Sigmoid colon (tissue), 7 donors: Measurements from ENCODE around the gene SUOX. TPM values are rescaled to one million over a fixed set of nuclear protein-coding genes. Genes with fewer than 3 reads are reported as not detected.
A peak's percentile ranks its signal among the peaks of the same experiment; 100 is the strongest.

Source experiments
- DNase-seq: peaks from one replicate; pipeline ENCODE4 v3.0.0-alpha.2; 2019
- H3K27ac ChIP-seq, 4 donors: fragments of 200-600 bp; sonication (generic); one replicate each; pipeline ENCODE4 v1.5.1; 2016 to 2019; ENCODE audit warnings: mild to moderate bottlenecking in 1 of 4
- H3K27me3 ChIP-seq, 3 donors: fragments of 200-600 bp; sonication (generic); one replicate each; pipeline ENCODE4 v1.5.1; 2019; ENCODE audit warnings: mild to moderate bottlenecking in 1 of 3
- H3K36me3 ChIP-seq, 4 donors: fragments of 200-600 bp; sonication (generic); one replicate each; pipeline ENCODE4 v1.5.1; 2016 to 2019
- H3K4me1 ChIP-seq, 4 donors: fragments of 200-600 bp; sonication (generic); one replicate each; pipeline ENCODE4 v1.5.1; 2017 to 2019
- H3K4me3 ChIP-seq, 4 donors: fragments of 200-600 bp; sonication (generic); one replicate each; pipeline ENCODE4 v1.5.1; 2017 to 2019; ENCODE audit warnings: mild to moderate bottlenecking in 2 of 4, moderate library complexity in 1 of 4
- H3K9me3 ChIP-seq, 4 donors: fragments of 200-600 bp in 3 of 4; sonication (generic) in 3 of 4; one replicate each; pipeline versions ENCODE4 v1.5.1 to v1.6.1; 2013 to 2019
- EP300 ChIP-seq, 4 donors: sonication (generic); formaldehyde crosslinking; IDR thresholded peaks; one replicate each; pipeline ENCODE4 v1.6.1; 2017; ENCODE audit warnings: antibody characterized with exemption in 4 of 4
- POLR2A ChIP-seq, 2 donors: fragments of 450-650 bp; IDR thresholded peaks; one replicate each; pipeline ENCODE4 v1.6.1; 2016; ENCODE audit warnings: antibody characterized with exemption in 2 of 2, mild to moderate bottlenecking in 2 of 2, moderate library complexity in 2 of 2
- POLR2AphosphoS5 ChIP-seq, 4 donors: sonication (generic); formaldehyde crosslinking; IDR thresholded peaks; one replicate each; pipeline ENCODE4 v1.6.1; 2017; ENCODE audit warnings: antibody characterized with exemption in 4 of 4
- WGBS, 2 donors: extraction: QIAGEN DNeasy Blood & Tissue Kit; methylation state at CpG; one replicate each; pipeline ENCODE4 v1.1.7; 2013; 5-methylcytosine and 5-hydroxymethylcytosine counted together
- intact Hi-C: fragments of 100-400 bp; cut with DNase I; formaldehyde crosslinking; loops from one replicate; pipeline ENCODE4 v1.15.1; 2023
- polyA plus RNA-seq, 3 donors: library from polyadenylated mRNA; stranded (reverse); fragments of 200-250 nt; gene quantifications; one replicate each; pipeline ENCODE4 v1.2.3, GENCODE V29; 2013
- total RNA-seq, 4 donors: library from RNA; depleted of rRNA; stranded (reverse); fragments of >200 nt; gene quantifications; one replicate each; pipeline ENCODE4 v1.1.0, GENCODE V29; 2016
- TF ChIP-seq, protein P1 (sequence below), 4 experiments: fragments of 450-650 bp in 3 of 4; fragments of 200-600 bp in 1 of 4; IDR thresholded peaks; one replicate each; pipeline ENCODE4 v1.5.1; 2016 to 2019; ENCODE audit warnings: antibody characterized with exemption in 4 of 4, mild to moderate bottlenecking in 3 of 4, moderate library complexity in 2 of 4
- donor health status: healthy with polysubstance abuse.
- donor health status: Bipolar disorder and iron deficiency.
- donor health status: healthy.

Gene SUOX
- total and polyA plus RNA-seq, 7 donors: 8.4 to 51.0 (median 20.9) TPM

DNA sequence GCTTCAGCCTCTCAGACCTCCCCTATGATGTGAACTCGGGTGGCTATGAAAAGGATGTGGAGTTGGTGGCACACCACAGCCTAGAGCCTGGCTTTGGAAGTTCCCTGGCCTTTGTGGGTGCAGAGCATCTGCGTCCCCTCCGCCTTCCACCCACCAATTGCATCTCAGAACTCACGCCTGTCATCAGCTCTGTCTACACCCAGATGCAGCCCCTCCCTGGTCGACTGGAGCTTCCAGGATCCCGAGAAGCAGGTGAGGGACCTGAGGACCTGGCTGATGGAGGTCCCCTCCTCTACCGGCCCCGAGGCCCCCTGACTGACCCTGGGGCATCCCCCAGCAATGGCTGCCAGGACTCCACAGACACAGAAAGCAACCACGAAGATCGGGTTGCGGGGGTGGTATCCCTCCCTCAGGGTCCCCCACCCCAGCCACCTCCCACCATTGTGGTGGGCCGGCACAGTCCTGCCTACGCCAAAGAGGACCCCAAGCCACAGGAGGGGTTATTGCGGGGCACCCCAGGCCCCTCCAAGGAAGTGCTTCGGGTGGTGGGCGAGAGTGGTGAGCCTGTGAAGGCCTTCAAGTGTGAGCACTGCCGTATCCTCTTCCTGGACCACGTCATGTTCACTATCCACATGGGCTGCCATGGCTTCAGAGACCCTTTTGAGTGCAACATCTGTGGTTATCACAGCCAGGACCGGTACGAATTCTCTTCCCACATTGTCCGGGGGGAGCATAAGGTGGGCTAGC is 37.7 kb downstream of the SUOX start:
- Histone ChIP-seq H3K4me3 (no peak overlapping the region), H3K4me1 (no peaks in the 10 kb centered on the region), H3K27ac (no peak overlapping the region), H3K9me3 (no peaks in the 10 kb centered on the region), H3K27me3 (no peaks in the 10 kb centered on the region), H3K36me3 (peaks cover 6 to 79% (median 24%) of the 10 kb centered on the region in 4 donors)
- no peak for TF ChIP-seq EP300 (IDR thresholded peaks at IDR 0.05)
- TF ChIP-seq, protein P1, sequence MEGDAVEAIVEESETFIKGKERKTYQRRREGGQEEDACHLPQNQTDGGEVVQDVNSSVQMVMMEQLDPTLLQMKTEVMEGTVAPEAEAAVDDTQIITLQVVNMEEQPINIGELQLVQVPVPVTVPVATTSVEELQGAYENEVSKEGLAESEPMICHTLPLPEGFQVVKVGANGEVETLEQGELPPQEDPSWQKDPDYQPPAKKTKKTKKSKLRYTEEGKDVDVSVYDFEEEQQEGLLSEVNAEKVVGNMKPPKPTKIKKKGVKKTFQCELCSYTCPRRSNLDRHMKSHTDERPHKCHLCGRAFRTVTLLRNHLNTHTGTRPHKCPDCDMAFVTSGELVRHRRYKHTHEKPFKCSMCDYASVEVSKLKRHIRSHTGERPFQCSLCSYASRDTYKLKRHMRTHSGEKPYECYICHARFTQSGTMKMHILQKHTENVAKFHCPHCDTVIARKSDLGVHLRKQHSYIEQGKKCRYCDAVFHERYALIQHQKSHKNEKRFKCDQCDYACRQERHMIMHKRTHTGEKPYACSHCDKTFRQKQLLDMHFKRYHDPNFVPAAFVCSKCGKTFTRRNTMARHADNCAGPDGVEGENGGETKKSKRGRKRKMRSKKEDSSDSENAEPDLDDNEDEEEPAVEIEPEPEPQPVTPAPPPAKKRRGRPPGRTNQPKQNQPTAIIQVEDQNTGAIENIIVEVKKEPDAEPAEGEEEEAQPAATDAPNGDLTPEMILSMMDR (IDR thresholded peaks at IDR 0.05): no peak
- TF ChIP-seq POLR2AphosphoS5 (IDR thresholded peaks at IDR 0.05): no peak
- no peak for TF ChIP-seq POLR2A (IDR thresholded peaks at IDR 0.05)
- no peak for DNase-seq
- WGBS, 2 donors: 86 to 89% methylated on average over 21 of the region's 21 CpGs
- intact Hi-C loops: no loop called here

DNA sequence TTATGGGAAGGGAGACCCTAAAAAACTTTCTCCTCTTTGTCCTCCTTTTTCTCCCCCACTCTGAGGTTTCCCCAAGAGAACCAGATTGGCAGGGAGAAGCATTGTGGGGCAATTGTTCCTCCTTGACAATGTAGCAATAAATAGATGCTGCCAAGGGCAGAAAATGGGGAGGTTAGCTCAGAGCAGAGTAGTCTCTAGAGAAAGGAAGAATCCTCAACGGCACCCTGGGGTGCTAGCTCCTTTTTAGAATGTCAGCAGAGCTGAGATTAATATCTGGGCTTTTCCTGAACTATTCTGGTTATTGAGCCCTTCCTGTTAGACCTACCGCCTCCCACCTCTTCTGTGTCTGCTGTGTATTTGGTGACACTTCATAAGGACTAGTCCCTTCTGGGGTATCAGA is 40.1 kb downstream of the SUOX start:
- Histone ChIP-seq H3K4me3 (no peak overlapping the region), H3K27ac (no peak overlapping the region), H3K9me3 (no peaks in the 10 kb centered on the region), H3K27me3 (no peaks in the 10 kb centered on the region), H3K36me3 (peaks cover 6 to 57% (median 24%) of the 10 kb centered on the region in 4 donors), H3K4me1 (peaks cover 0 to 6% (median 5%) of the 10 kb centered on the region in 4 donors)
- 70 to 79% methylated on average over 2 of the region's 2 CpGs for WGBS, 2 donors
- no peak for DNase-seq
- intact Hi-C loops: no loop called here
- TF ChIP-seq POLR2AphosphoS5 (IDR thresholded peaks at IDR 0.05): no peak
- TF ChIP-seq EP300 (IDR thresholded peaks at IDR 0.05): no peak
- TF ChIP-seq POLR2A (IDR thresholded peaks at IDR 0.05): no peak
- TF ChIP-seq, protein P1 (IDR thresholded peaks at IDR 0.05): no peak

DNA sequence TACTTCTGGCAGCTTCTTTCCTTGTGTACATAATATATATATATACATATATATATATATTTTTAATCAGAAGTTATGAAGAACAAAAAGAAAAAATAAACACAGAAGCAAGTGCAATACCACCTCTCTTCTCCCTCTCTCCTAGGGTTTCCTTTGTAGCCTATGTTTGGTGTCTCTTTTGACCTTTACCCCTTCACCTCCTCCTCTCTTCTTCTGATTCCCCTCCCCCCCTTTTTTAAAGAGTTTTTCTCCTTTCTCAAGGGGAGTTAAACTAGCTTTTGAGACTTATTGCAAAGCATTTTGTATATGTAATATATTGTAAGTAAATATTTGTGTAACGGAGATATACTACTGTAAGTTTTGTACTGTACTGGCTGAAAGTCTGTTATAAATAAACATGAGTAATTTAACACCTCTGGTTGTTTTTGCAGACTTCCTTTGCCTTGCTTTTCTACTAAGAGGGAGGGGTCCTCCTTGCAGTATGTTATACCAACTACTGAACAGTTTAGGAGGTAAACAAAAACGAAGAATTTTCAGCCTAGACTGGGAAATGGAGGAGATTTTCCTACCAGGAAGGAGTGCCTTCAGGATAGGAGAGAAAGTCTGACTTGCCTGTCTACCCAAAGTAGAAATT is 41.1 kb downstream of the SUOX start:
- Histone ChIP-seq H3K27me3 (no peaks in the 10 kb centered on the region), H3K9me3 (no peaks in the 10 kb centered on the region), H3K27ac (no peak overlapping the region), H3K36me3 (peaks cover 0 to 50% (median 16%) of the 10 kb centered on the region in 4 donors), H3K4me3 (no peak overlapping the region), H3K4me1 (peaks cover 0 to 14% (median 13%) of the 10 kb centered on the region in 4 donors)
- WGBS, 2 donors: 23 to 45% methylated on average over 2 of the region's 2 CpGs
- no peak for DNase-seq
- intact Hi-C loops: no loop called here
- TF ChIP-seq POLR2A (IDR thresholded peaks at IDR 0.05) (no peak), POLR2AphosphoS5 (IDR thresholded peaks at IDR 0.05) (no peak), EP300 (IDR thresholded peaks at IDR 0.05) (no peak)
- TF ChIP-seq, protein P1 (IDR thresholded peaks at IDR 0.05): no peak

DNA sequence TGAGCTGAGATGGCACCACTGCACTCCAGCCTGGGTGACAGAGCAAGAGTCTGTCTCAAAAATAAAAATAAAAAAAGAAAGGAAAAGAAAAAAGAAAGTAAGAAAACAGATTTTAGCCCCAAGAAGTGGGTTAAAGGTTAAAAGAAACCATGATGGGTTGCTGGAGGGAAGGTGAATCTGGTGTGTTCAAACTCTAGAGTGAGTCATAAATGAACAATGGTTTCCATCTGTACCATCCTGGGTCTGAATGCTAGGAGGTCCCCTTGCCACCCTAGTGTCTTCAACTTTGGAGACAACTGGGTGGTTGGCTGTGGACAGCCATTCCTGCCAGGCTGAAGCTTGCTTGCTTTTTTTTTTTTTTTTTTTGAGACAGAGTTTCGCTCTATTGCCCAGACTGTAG is 43.1 kb downstream of the SUOX start:
- H3K36me3 ChIP-seq: peaks cover 16 to 50% (median 18%) of the 10 kb centered on the region in 4 donors
- no peaks in the 10 kb centered on the region for H3K27me3 ChIP-seq
- no peaks in the 10 kb centered on the region for H3K9me3 ChIP-seq
- no peak for DNase-seq
- H3K4me1 ChIP-seq: peaks cover 0 to 20% (median 18%) of the 10 kb centered on the region in 4 donors
- TF ChIP-seq POLR2AphosphoS5 (IDR thresholded peaks at IDR 0.05): no peak
- no peak for TF ChIP-seq POLR2A (IDR thresholded peaks at IDR 0.05)
- H3K27ac ChIP-seq: no peak overlapping the region
- H3K4me3 ChIP-seq: no peak overlapping the region
- intact Hi-C loops: loop anchor here (2.0 to 10.0 kb wide), 3 partner anchors 113 to 298 kb away; partner anchors contain the start of genes GDF11, PYM1 and SMARCC2
- WGBS, 2 donors: 92 to 93% methylated on average over 1 of the region's 1 CpG

DNA sequence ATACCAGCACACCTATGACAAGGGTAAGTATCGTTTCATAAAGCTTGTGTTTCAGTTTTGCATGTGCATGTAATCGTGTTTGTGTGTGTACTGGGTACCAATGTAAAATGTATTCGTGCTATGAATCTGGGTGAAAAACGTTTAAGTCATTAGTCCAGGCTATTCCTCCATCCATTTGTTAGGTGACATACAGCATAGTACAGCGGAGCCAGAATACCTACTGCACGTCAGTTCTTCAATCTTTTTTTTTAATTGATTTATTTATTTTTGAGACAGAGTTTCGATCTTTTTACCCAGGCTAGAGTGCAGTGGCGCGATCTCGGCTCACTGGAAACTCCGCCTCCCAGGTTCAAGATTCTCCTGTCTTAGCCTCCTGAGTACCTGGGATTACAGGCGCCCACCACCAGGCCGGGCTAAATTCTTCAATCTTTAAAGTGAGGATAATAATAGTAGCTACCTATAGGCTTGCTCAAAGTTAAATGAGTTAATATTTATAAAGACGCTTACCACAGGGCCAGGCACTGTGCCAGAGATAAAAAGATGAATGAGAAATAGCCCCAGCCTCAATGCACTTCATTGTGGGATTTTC is 44.0 kb downstream of the SUOX start:
- intact Hi-C loops: loop anchor here (1.0 to 10.0 kb wide), 4 partner anchors 45 to 299 kb away; partner anchors contain the start of genes GDF11, PYM1 and SMARCC2
- Histone ChIP-seq H3K27ac (peak overlapping the region; percentile 91 to 96 (median 94)), H3K27me3 (no peaks in the 10 kb centered on the region), H3K9me3 (no peaks in the 10 kb centered on the region), H3K4me3 (peak overlapping the region; percentile 56 to 94 (median 72)), H3K36me3 (peaks cover 17 to 49% (median 19%) of the 10 kb centered on the region in 4 donors), H3K4me1 (peaks cover 0 to 20% (median 18%) of the 10 kb centered on the region in 4 donors)
- no peak for DNase-seq
- TF ChIP-seq POLR2A (IDR thresholded peaks at IDR 0.05): no peak
- TF ChIP-seq, protein P1 (IDR thresholded peaks at IDR 0.05): peak in 1 of 4 experiments; percentile 34
- 73 to 75% methylated on average over 14 of the region's 14 CpGs for WGBS, 2 donors
